UCSD-AML1 (cell line): ENCODE data around the gene TSPAN5.
"Not testable (repeated sequence)": the region's sequence is repeated elsewhere in the genome, so short reads cannot be mapped to it uniquely, and the experiment has no call there.

Experiments
- DNase-seq: peaks from one replicate; lab custom pipeline; 2025; ENCODE audit not compliant: unreplicated experiment; lab: John Stamatoyannopoulos, UW

Gene TSPAN5

DNA sequence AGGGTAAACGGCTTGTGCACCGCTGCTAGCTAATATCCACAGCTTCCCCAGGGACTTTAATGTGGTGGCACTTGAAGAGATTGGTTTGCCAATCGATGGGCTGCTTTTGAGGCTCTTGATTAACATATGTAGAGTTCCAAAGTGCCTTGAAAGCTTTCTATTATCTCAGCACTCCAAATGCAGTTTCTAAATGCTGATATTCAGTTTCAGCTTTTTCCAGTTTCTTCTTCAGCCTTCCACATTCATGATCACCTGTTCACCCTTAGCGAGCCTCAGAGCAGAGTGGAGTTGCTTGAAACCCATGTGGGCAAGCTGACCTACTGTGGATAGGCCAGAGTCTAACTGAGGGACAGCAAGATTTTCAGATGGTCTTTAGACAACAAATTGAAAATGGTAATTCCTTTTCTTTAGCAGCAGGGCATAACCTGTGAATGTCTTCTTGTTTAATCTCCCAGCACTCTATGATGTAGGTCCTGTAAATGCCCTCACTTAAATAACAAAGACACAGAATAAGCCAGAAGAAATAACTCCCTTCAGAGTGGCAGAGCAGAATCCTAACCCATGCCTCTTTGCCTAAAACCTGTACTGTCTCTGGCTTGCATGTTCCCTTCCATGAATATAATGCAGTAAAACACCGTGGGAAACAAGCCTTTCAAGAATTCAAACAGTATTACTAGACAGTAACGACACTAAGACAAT is 99.8 kb downstream of the TSPAN5 start:
- no peak for DNase-seq

DNA sequence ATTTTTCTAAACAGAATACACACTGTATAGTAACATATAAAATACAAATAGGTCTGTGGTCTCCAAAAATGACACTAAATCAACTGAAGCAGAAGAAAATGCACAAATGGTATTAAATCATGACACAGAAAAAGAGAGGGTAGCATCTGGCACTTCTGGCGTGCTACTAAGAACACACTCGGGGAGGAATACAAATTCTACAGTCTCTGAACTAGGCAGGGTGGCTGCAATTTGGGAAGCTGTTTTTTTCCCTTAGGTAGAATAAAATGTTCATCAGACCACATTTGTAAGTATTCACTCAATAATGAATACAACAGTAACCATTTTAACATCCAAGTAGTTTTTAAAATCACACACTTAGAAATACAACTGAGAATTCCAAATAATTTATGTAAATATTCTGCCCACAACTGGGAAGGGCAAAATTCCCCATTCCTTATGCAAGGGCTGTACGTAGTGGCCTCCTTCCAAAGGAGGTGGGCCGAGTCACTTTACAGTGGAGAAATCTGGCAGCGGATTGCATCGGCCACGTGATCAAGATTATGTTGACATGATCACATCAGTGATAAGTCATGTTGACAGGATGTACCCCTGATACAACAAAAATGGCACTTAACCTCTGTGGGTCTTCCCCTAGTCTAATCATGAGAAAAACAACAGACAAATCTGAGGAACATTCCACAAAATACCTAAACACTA is 101.1 kb downstream of the TSPAN5 start:
- DNase-seq = no peak

DNA sequence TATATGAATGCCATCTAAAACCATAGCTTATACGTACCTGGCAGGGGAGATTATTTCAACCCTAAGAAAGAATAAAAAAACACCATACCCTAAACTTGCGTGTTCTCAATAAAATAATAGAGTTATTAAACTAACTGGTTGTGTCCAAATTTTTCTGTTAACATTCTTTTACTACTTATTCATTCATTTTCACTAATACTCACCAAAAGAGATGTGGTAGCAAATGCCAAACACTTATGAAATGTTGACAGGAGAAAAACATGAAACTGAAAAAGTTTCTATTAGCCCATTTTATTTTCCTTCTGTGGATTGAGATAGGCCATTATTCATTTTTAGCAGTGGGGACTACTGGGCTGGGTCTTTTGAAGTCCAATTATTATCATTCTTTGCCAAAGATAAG is 102.0 kb downstream of the TSPAN5 start:
- no peak for DNase-seq

DNA sequence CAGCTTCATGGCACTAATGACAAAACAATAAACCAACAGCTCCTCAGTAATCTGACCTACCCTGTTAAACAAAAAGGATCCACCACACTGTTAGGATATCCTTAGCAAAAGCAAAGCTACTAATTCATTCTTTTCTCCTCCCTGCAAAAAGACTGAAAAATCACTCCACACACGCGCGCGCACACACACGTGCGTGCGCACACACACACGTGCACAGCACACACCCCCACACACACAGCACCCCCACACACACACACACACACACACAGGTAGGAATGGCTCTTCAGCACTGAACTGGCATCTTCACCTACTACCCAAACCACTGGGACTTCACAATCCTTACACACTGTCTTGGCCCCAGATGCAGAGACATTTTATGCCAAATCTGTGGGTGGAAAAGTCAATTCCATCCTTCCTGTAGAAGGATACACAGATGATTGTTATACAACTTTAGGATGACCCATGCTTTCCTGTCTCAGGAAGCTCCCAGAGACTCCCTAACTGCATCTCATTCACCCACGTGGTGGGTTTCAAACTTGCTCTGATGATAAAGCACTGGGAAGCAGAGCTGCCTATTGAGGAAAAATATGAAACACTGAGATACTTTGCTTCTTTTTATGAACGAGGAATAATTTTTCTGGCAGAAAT is 102.5 kb downstream of the TSPAN5 start:
- DNase-seq = no peak

DNA sequence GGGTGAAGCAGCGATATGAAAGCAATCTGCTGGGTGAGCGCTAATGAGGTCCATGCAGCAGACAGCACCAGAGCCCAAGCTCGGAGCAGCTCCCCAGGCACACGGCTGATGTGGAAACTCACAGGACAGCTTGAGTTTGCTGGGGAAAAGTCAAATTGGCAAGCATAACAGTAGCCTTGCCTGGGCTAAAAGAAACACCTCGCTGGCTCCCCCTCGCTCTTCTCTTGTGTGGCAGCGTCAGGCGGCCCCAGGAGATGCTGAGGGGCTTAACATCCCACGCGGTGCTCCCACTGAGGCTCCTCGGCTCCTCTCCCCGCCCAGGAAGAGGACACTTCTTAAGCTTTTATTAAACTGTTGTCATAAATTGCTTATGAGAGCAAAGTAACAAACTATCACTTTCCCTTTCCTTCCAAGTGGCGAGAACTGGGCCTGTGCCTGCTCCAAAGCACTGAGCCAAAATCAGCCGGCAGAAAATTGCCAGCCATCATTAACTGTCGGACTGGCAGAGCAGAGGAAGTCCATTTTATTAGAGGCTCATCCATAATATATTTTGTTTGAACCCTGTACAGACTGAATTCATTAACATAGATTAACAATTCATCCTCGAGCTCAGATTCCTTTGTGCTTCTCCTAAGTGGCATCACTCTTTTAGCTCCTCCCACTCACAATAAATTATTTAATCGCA is 111.4 kb downstream of the TSPAN5 start:
- no peak for DNase-seq

DNA sequence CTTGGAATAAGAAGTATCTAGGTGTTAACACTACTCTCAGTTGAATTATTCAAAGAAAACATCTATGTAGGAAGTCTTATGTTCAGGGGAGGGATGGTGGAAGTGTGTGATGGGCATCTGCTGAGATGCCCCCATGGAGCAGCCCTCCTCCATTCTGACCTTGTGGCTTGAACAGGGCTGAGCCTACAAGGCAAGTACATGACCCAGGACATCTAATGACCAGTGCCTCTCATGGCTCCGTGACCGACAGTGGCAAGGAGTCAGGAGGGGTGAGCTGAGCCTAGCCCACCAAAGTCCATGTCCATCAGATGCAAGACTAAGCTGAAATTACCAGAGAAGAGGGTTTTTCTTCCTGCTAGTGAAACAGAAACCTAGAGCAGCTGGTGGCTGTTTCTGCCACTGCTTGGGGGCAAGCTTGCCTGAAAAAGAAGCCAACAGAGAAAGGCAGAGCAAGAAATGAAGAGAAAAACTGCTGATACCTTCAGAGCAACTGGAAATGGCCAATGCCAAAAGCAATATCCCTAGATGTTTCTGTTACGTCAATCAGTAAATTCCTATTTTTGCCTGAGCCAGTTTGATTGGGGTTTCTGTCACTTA is 113.5 kb downstream of the TSPAN5 start:
- DNase-seq = no peak

DNA sequence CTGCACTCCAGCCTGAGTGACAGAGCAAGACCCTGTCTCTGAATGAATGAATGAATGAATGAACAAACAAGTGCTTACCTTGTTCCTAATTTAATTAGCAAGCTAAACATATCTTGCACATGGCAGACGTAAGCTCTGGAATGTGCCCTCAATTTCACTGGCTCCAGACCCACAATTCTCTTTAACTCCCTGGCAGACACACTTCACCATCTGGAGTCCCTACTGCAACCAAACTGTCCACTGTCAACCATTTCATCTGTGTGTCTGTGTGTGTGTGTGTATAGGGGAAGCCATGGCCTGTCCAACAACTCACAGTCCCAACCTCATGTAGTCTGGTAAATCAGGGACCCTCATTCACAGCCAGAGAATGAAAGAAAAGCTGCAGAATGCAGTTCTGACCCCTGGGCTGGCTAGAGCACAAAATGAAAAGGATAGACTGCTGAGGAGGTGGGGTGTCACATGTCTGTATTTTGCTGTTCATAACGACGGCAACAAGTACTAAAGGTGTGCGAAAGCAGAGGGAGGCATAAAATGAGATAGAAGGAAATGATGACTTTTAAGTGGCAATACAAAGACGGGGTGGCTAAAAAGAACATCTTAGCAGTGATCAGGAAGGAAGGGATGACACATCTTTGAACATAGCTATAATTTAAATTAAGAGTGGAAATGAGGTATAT is 114.1 kb downstream of the TSPAN5 start:
- no peak for DNase-seq

DNA sequence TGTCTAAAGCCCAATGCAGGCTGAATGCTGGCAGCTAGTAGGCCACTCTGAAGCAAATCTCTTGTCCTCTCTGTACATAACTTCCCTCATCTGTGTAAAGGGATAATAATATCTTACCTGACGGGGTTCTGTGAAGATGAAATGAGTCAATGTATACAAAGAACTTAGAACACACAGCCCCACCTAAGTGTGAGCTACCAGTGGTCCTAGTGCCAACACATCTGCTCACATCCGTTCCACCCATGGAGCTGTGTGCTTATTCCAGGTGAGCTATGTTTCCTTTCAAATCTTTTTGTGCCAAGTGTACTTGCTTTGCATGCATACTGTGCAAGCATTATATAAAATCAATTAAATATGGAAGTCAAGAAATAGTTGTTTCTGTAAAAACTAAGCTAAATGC is 116.4 kb downstream of the TSPAN5 start:
- no peak for DNase-seq

DNA sequence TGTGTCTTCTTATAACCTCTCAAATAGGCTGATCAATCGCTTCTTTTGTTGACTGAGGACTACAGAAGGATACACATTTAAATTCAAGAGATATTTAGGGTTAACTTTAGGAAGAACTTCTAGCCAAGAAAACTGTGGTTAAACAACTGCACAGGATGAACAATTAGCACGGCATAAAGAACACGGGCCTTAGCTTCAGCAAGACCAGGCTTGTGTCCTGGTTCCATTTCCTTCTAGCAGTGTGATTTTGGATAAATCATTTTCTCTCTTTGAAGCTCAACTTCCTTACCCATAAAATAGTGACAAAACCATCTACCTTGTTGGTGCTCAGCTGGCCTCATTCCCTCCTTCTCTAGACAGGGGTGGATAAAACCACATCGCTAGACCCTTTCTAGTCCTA is 117.6 kb downstream of the TSPAN5 start:
- DNase-seq = no peak

DNA sequence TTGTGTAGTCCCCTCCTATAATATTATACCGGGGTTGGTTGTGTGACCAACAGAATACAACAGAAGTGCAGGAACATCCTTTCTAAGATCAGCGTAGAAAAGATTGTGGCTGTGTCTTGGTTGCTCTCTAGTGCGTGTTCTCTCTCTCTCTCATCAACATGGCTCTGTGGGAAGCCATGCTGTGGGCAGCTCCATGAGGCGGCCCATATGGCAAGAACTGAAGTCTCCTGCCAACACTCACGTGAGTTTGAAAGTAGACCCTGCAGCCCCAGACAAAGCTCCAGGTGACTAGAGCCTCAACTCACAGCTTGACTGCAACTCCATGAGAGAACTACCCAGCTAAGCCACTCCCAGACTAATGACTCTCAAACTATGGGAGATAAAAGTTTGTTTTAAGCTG is 118.7 kb downstream of the TSPAN5 start:
- DNase-seq = no peak

DNA sequence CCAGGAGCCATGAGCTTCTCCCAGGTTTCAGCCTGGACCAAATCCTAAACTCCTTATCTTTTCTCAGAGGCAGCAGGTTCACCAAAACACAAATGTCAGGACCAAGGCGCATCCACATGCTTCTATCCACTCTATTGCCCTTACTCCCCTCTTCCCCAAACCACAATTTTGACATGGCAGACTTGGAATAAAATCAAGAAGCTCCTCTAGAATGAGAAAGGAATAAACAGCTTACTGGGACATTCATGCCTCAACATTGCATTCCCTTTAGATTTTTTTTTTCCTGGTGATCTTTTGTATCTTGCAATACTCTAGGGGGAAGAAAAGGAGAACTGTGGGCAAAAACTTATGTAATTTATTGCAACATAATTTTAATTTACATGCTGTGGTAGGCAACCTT is 119.1 kb downstream of the TSPAN5 start:
- DNase-seq = no peak

DNA sequence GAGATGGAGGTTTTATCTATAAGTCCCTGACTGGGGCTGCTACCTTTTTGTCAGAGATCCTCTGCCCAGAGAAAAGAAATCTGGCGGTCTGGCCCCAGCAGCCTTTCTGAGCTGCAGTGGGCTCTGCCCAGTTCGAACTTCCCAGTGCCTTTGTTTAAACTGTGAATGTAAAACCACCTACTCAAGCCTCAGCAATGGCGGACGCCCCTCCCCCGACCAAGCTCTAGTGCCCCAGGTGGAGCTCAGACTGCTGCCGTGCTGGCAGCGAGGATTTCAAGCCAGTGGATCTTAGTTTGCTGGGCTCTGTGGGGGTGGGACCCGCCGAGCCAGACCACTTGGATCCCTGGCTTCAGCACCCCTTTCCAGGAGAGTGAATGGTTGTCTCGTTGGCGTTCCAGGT is 121.8 kb downstream of the TSPAN5 start:
- no peak for DNase-seq

DNA sequence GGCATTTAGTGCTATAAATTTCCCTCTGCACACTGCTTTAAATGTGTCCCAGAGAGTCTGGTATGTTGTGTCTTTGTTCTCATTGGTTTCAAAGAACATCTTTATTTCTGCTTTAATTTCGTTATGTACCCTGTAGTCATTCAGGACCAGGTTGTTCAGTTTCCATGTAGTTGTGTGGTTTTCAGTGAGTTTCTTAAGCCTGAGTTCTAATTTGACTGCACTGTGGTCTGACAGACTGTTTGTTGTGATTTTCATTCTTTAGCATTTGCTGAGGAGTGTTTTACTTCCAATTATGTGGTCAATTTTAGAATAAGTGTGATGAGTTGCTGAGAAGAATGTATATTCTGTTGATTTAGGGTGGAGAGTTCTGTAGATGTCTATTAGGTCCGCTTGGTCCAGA is 124.3 kb downstream of the TSPAN5 start:
- not testable (repeated sequence) for DNase-seq

DNA sequence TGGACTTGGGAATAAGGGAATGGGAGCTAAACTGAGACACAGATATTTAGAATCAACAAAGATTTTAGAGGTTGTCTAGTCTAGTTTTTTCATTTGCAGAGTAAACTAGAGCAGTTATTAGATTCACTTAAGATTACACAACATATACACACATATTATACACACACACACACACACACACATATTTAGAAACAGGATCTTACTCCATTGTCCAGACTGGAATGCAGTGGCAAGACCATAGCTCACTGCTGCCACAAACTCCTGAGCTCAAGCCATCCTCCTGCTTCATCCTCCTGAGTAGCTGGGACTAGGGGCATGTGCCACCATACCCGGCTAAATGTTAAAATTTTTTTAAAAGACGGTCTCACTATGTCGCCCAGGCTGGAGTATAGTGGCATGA is 127.8 kb downstream of the TSPAN5 start:
- DNase-seq = no peak

DNA sequence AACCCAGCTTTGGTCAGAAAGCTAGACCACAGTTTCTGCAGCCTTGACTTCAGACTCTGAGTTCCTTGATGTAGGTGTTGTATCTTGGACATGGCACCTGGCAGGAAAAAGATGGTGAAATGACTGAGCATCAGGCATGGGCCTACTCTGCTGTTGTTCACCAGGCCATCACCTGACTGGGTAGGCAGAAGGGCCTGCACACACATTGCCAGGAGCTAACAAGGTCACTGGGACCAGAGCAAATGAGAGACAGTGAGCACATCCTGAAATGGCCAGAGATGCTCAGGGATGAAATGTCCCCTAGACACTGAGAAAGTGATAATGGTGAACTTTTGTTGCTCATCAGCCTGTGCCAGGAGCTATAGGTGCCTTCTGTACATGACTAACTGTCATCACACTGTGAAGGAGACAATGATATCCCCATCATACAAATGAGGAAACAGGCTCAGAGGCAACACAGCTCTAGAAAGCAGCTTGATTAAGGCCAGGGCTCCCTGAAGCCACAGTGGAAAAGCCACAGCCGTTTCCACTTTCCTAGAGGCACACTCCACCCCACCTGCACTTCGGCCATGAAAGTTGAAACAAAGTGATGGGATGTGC is 128.3 kb downstream of the TSPAN5 start:
- no peak for DNase-seq

DNA sequence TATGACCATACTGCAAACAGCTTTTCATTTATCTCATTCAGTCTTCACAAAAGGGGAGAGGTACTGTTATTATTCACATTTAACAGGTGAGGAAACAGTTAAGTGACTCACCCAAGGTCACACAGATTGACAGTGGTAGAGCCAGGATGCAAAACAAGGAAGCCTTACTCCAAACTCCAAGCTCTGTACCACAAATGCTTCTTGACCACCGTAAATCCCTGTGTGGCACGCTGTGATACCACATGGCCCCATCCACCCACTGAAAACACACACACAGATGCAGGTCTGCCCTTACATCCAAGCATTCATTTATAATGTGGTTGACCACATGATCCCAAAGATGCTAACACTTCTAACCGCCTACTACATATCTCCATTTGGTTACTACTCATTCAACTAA is 129.5 kb downstream of the TSPAN5 start:
- DNase-seq = no peak

DNA sequence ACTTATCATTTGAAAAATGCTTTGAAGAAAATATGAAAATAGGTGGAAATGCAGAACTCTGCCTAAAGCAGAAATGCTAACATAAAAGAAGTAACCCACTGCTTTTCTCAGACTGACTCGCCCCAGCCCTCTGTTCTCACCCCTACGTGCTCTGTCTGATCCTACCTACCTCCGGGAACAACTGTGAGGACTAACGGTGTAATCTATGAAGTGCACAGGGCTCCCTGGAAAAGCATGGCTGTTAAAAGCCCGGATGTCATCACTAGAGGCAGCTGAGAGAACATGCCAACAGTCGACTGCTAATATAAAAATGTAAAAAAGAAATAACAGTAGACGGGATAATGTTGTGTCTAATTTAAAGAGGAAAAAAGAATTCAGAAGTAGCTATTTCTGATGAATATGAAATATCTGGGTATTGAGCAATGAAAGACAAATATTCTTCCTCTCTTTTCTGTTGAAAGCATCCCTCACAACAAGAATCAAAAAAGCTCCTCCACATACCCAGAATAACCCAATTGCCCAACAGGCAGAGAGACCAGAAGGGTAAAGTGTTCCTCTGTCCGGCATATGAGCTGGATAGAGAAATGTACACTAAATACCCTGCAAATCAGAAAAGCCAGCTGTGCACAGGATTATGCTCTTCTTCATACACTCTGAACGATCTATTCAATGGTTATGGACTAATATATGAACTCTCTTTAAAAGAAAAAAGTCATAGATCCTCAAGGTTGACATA is 130.7 kb downstream of the TSPAN5 start:
- DNase-seq = no peak

DNA sequence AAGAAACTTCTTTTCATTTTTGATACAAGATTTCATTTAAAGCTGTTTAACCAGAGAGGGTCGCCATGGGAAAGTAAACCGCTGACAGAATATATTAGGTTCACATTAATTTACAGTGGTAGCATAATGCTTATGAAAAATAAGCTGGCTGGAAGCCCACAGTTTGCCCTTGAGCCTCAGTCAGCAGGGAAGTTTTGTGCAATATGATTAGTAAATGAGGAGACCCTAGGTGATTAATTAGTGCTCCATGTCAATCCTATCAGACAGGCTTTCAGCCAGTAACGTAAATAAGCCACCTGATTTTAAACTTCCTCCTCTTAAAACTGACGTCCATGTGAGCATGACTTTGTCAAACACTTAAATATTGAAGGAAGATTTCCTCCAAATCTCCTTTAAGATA is 134.2 kb downstream of the TSPAN5 start:
- DNase-seq = no peak

DNA sequence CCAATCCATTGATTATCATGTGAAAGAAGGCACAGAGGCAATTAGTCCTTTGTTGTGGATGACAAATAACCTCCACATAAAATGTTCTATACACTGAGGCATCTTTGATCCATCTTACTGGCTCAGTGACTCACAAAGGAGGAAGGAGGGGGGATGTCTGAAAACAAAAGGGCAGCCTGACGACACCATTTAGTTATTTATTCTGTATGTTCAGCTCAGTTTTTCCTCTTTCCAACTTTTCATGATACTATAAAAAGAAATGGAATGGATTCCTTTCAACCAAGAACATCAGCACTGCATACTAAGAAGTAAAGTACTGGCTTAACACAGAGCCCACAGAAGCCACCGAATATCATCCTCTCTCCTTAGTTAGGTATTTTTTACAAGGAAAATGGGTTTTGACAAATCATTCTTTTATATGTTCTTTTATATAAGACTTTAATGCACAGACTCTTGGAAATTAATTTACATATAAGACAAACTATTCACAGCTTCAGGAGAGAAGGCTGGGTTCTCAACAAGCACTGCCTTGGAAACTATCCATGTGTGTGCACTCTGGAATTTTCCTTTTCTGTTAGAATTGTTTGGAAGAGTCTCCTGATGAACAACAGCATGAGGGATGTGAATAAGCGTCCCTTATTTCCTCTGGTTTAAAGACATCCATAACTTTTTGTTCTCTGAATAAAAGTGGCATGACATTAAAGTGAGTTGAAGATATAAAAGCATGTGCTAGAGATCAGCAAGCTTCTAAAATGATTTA is 135.6 kb downstream of the TSPAN5 start:
- no peak for DNase-seq
